Activated CD8-positive, alpha-beta T cell treated with anti-CD3 and anti-CD28 coated beads for 36 hours (primary cell): Measurements from ENCODE around the gene LAMC3. TPM values are rescaled to one million over a fixed set of nuclear protein-coding genes. Genes with fewer than 3 reads are reported as not detected.

Source experiments
- ATAC-seq: fragments of 200-7000 bp; cut with Tn5 transposase; one replicate; pipeline ENCODE4 v1.10.0; 2021; ENCODE audit warnings: mild to moderate bottlenecking, moderate library complexity
- CTCF ChIA-PET: fragments of 350-600 bp; sonication (Branson Sonifier 250); formaldehyde crosslinking; loops from one replicate; lab custom pipeline; 2021; ENCODE audit warnings: antibody characterized with exemption; lab: Charles Lee
- POLR2A ChIA-PET: fragments of 350-600 bp; sonication (Branson Sonifier 250); formaldehyde crosslinking; loops from one replicate; lab custom pipeline; 2021; ENCODE audit warnings: antibody characterized with exemption; lab: Charles Lee
- DNase-seq: peaks from one replicate; pipeline ENCODE4 v3.0.0-alpha.2; 2020
- H3K27ac Mint-ChIP-seq: one replicate; pipeline ENCODE4 v1.8.0; 2021; ENCODE audit warnings: mild to moderate bottlenecking, mixed read lengths
- H3K27me3 Mint-ChIP-seq: one replicate; pipeline ENCODE4 v1.8.0; 2021; ENCODE audit warnings: mixed read lengths
- H3K36me3 Mint-ChIP-seq: one replicate; pipeline ENCODE4 v1.8.0; 2021; ENCODE audit warnings: low read depth, mixed read lengths
- H3K4me1 Mint-ChIP-seq: one replicate; pipeline ENCODE4 v1.8.0; 2021; ENCODE audit warnings: low read depth, mixed read lengths
- H3K4me3 Mint-ChIP-seq: one replicate; pipeline ENCODE4 v1.8.0; 2021; ENCODE audit warnings: mild to moderate bottlenecking, moderate library complexity, mixed read lengths
- H3K9me3 Mint-ChIP-seq: one replicate; pipeline ENCODE4 v1.8.0; 2021; ENCODE audit warnings: mixed read lengths
- intact Hi-C: fragments of 100-400 bp; cut with micrococcal nuclease; formaldehyde crosslinking; loops from one replicate; pipeline ENCODE4 v1.10.0; 2022
- total RNA-seq, 2 experiments: library from RNA; stranded (reverse); gene quantifications; one replicate each; pipeline ENCODE4 v1.2.3, GENCODE V29; 2021
- TF ChIP-seq, protein P1 (sequence below): fragments of 200-600 bp; IDR thresholded peaks from one replicate; pipeline ENCODE4 v1.8.0; 2022; ENCODE audit warnings: antibody characterized with exemption, mild to moderate bottlenecking

LAMC3 gene
- total RNA-seq, 2 experiments from 2014 or later = 0.09 to 0.43 TPM

DNA sequence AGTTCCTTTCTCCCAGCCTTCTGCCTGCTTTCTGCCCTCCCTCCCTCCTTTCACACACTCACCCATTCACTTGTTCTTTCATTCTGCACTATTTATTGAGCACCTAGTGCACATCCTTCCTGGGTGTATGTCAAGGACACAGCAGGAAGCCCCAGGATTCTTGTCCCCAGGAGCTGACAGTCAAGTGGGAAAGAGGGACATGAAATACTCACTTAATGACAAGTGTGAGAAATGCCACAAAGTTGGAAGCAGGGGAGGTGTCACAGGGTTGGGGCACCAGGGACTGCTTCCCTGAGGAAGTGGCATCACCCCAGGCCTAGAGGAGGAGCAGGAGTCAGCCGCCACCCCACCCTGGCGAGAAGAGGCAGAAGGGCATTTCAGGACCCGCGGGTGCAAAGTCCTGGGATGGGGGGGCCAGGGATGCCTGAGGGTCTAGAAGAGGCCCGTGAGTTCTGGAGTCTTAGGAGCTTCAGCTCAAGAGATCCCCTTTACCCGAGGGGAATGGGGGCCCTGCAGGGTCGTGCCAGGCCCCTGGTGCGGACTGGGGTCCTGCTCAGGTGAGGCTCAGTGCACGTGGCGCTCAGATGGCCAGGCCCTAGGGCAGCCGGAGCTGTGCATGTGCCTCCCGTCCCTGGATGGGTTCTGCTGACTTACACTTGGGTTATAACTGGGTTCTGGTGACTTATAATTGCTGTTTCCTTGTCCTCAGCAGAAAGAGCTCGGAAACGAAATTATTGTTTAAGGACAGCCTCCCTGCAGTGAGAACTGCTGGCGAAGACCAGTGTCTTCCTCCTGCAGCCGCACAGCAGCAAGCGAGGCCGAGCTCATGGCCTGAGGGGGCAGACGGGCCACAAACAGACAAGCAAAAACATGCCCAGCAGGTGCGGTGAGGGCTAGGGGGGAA lies 16.9 kb upstream of the LAMC3 start:
- H3K4me1 Mint-ChIP-seq = peaks cover 2% of the 10 kb centered on the region
- H3K9me3 Mint-ChIP-seq = no peaks in the 10 kb centered on the region
- POLR2A ChIA-PET = interaction anchor here (0.6 kb wide), 1 partner anchor 137 kb away, joined by 3 read pairs; no protein-coding TSS in a partner anchor
- no peaks in the 10 kb centered on the region for H3K36me3 Mint-ChIP-seq
- TF ChIP-seq, protein P1, sequence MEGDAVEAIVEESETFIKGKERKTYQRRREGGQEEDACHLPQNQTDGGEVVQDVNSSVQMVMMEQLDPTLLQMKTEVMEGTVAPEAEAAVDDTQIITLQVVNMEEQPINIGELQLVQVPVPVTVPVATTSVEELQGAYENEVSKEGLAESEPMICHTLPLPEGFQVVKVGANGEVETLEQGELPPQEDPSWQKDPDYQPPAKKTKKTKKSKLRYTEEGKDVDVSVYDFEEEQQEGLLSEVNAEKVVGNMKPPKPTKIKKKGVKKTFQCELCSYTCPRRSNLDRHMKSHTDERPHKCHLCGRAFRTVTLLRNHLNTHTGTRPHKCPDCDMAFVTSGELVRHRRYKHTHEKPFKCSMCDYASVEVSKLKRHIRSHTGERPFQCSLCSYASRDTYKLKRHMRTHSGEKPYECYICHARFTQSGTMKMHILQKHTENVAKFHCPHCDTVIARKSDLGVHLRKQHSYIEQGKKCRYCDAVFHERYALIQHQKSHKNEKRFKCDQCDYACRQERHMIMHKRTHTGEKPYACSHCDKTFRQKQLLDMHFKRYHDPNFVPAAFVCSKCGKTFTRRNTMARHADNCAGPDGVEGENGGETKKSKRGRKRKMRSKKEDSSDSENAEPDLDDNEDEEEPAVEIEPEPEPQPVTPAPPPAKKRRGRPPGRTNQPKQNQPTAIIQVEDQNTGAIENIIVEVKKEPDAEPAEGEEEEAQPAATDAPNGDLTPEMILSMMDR = no peak
- intact Hi-C loops = no loop called here
- no peak for DNase-seq
- no peak for ATAC-seq
- H3K4me3 Mint-ChIP-seq = no peak overlapping the region
- H3K27ac Mint-ChIP-seq = no peak overlapping the region
- CTCF ChIA-PET = no interaction called here
- H3K27me3 Mint-ChIP-seq = peaks cover 1% of the 10 kb centered on the region

DNA sequence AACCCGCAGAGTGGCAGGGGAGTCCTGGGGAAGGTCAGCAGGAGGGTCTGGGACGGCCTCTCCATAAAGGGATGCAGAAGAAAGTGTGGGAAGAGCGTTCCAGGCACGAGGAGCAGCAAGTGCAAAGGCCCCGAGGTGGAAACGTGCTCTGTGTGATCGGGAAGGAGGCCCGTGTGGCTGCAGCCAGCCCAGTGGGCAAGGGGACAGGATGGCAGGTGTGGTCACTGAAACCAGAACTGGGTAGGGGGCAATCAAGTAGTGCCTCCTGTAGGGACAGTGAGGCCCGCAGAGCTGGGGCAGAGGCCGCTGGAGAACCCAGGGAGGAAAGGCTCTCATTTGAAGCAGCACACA lies 16.3 kb upstream of the LAMC3 start:
- H3K4me1 Mint-ChIP-seq = peaks cover 2% of the 10 kb centered on the region
- TF ChIP-seq, protein P1 = no peak
- H3K27ac Mint-ChIP-seq = no peak overlapping the region
- ChIA-PET CTCF (no interaction called here), POLR2A (no interaction called here)
- intact Hi-C loops = no loop called here
- H3K36me3 Mint-ChIP-seq = no peaks in the 10 kb centered on the region
- ATAC-seq (no peak), DNase-seq (no peak)
- no peak overlapping the region for H3K4me3 Mint-ChIP-seq
- H3K9me3 Mint-ChIP-seq = no peaks in the 10 kb centered on the region
- peaks cover 1% of the 10 kb centered on the region for H3K27me3 Mint-ChIP-seq

DNA sequence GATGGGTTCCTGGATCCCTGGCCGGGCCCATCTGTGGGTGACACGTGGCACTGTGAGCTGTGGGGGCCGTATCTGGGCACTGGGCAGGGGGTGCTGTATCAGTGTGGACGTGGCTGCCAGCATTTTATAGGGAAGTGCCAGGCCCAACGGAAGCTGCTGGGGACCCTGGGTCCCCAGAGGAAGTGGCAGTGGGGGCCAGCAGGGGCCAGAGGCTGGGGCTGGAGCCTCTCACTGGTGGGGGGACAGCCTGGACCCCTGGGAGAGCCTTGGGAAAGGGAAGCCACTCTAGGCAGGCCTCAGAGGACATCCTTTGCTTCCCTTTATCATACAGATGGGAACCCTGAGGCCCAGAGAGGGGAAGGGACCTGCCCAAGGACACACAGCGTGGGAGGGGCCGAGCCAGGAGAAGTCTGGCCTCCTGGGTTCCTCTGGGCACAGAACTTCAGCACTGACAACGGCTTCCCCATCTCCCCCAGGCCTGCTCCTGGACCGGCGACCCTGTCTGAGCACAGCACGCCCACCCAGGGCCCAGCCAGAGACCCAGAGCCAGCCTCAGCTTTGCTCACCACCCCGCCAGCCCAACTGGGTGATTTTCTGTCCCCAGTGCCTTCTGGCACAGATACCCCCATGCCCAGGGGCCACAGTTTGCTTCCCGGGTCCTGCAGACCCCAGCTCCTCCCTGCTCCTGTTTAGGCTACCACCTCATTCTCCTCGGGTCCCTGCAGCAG lies 15.5 kb upstream of the LAMC3 start:
- H3K27ac Mint-ChIP-seq = no peak overlapping the region
- no peak overlapping the region for H3K4me3 Mint-ChIP-seq
- no peak for ATAC-seq
- intact Hi-C loops = no loop called here
- peaks cover 2% of the 10 kb centered on the region for H3K27me3 Mint-ChIP-seq
- no peaks in the 10 kb centered on the region for H3K36me3 Mint-ChIP-seq
- TF ChIP-seq, protein P1 = no peak
- peaks cover 2% of the 10 kb centered on the region for H3K4me1 Mint-ChIP-seq
- no peaks in the 10 kb centered on the region for H3K9me3 Mint-ChIP-seq
- ChIA-PET CTCF (no interaction called here), POLR2A (no interaction called here)
- no peak for DNase-seq

DNA sequence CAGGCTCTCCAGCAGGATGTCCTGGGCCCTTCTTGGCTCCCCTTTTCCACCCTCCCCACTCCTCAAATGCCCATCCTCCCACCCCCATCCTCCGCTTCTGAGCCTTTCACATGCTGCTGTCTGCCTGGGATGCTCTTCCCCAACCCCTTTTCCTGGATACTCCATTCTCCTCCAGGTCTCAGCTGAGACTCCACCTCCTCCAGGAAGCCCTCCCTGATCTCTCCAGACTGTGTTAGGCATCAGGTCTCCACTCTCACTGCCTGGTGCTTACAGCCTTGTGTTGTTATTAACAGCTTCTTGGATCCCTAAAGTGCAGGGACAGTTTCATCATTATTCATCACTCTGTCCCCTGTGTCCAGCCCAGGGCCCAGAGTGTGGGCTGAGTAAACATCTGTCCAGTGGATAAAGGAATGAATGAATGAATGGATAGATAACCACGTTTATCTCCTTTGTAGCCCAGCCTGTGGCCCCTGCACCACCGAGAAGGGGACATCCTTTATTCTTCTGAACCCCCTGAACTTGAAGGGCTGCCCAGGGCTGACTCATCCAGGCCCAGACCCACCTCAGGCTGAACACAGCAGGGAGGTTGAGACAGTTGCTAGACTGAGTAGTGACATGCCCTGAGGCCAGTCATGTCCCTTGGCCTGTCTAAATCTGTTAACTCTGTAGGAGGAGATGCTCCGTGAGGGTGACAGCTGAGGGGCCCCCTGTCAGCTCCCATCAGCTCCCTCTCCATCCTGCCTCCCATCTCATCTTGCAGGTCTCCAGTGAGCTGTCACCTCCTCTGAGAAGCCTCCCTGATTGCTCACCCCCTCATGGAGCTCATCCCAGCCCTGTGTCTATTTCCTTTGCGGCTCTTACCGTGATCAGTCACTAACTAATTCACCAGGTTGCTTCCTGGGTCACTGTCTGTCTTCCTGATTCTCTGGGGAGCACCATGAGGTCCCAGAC lies 14.6 kb upstream of the LAMC3 start:
- Mint-ChIP-seq H3K36me3 (no peaks in the 10 kb centered on the region), H3K4me1 (peaks cover 2% of the 10 kb centered on the region), H3K4me3 (no peak overlapping the region), H3K27me3 (peaks cover 5% of the 10 kb centered on the region), H3K27ac (no peak overlapping the region), H3K9me3 (no peaks in the 10 kb centered on the region)
- ATAC-seq (no peak), DNase-seq (no peak)
- ChIA-PET POLR2A (interaction anchor here (0.6 kb wide), 1 partner anchor 166 kb away, joined by 3 read pairs; no protein-coding TSS in a partner anchor), CTCF (no interaction called here)
- TF ChIP-seq, protein P1 = no peak
- intact Hi-C loops = no loop called here
